Measurements from ENCODE around the gene FFAR4.

- TF ChIP-seq CTCF (IDR thresholded peaks at IDR 0.05; ENCODE audit: insufficient read depth, low read length) (no peak), POLR2AphosphoS5 (IDR thresholded peaks at IDR 0.05; ENCODE audit: low read depth) (no peak), GABPA (IDR thresholded peaks at IDR 0.05; ENCODE audit: low read depth) (no peak), SPI1 (IDR thresholded peaks at IDR 0.05; ENCODE audit: borderline replicate concordance, low read depth) (peak; percentile 80), REST (IDR thresholded peaks at IDR 0.05; ENCODE audit: insufficient replicate concordance, low read depth) (no peak)
These were observed 37.7 kb downstream of the FFAR4 start for GRCh38 chr10:93604146-93604545.
